NCI-H1417 (cell line): Measurements from ENCODE around the gene NEDD8.
A peak's percentile ranks its signal among the peaks of the same experiment; 100 is the strongest.
"Not testable (repeated sequence)": the region's sequence is repeated elsewhere in the genome, so short reads cannot be mapped to it uniquely, and the experiment has no call there.

Source experiments
- DNase-seq, 3 experiments: peaks; one replicate each; lab custom pipeline; 2025; lab: John Stamatoyannopoulos, UW

The NEDD8 gene

GRCh38 chr14:24222987-24223386, 9.2 kb downstream of the NEDD8 start:
- DNase-seq = not testable (repeated sequence)

- DNase-seq = no peak
These were observed 12.6 kb downstream of the NEDD8 start for GRCh38 chr14:24219521-24219920.

- no peak for DNase-seq
These were observed 13.1 kb downstream of the NEDD8 start for GRCh38 chr14:24219080-24219479.

- DNase-seq = not testable (repeated sequence)
These were observed 15.3 kb downstream of the NEDD8 start for GRCh38 chr14:24216876-24217275.

- DNase-seq = no peak
These were observed 15.8 kb downstream of the NEDD8 start for GRCh38 chr14:24216345-24216699.

GRCh38 chr14:24215495-24216344, 16.4 kb downstream of the NEDD8 start, which contains the start of gene MDP1:
MDP1 (minus strand) TSS chr14:24216066; CDS start chr14:24215955, 111 bp downstream.
- DNase-seq = peak; percentile 89 to 94 (median 90)

- DNase-seq = peak in 1 of 3 experiments; percentile 45
These were observed 18.1 kb downstream of the NEDD8 start for GRCh38 chr14:24213866-24214662.

- peak; percentile 95 to 98 (median 98) for DNase-seq
These were observed 19.0 kb downstream of the NEDD8 start, which contains the start of gene CHMP4A for GRCh38 chr14:24212924-24213865. CHMP4A (minus strand) TSS chr14:24213488; CDS start chr14:24213439, 49 bp downstream.

GRCh38 chr14:24211311-24211710, 20.9 kb downstream of the NEDD8 start:
- DNase-seq = no peak

- no peak for DNase-seq
These were observed 24.5 kb downstream of the NEDD8 start for GRCh38 chr14:24207625-24208024.

GRCh38 chr14:24207104-24207551, 25.0 kb downstream of the NEDD8 start:
- DNase-seq = no peak

- DNase-seq = no peak
These were observed 25.7 kb downstream of the NEDD8 start for GRCh38 chr14:24206260-24207103.

GRCh38 chr14:24204163-24205146, 27.7 kb downstream of the NEDD8 start:
- no peak for DNase-seq

GRCh38 chr14:24203249-24203886, 28.8 kb downstream of the NEDD8 start:
- not testable (repeated sequence) for DNase-seq

GRCh38 chr14:24202538-24202937, 29.6 kb downstream of the NEDD8 start:
- DNase-seq = not testable (repeated sequence)

GRCh38 chr14:24198814-24199524, 33.2 kb downstream of the NEDD8 start:
- no peak for DNase-seq

GRCh38 chr14:24197056-24197450, 35.1 kb downstream of the NEDD8 start:
- DNase-seq = no peak
